Heart right ventricle (tissue), 16 donors: ENCODE data around the gene AZI2. TPM values are rescaled to one million over a fixed set of nuclear protein-coding genes. Genes with fewer than 3 reads are reported as not detected.
A peak's percentile ranks its signal among the peaks of the same experiment; 100 is the strongest.

Experiments
- ATAC-seq, 8 donors: fragments of 200-7000 bp; cut with Tn5 transposase; one replicate each; pipeline ENCODE4 v1.9.1; 2020; ENCODE audit warnings: mild to moderate bottlenecking in 8 of 8, moderate library complexity in 8 of 8, moderate number of reproducible peaks in 1 of 8
- DNase-seq, 2 donors: peaks; one replicate each; pipeline ENCODE4 v3.0.0-alpha.2; 2020
- H3K27ac ChIP-seq, 10 donors: fragments of 200-600 bp; sonication (generic) in 2 of 10; one replicate each; pipeline versions ENCODE4 v1.5.0 to v1.8.0; 2020 to 2022; ENCODE audit warnings: mild to moderate bottlenecking in 3 of 10
- H3K27me3 ChIP-seq, 7 donors: fragments of 200-600 bp; one replicate each; pipeline ENCODE4 v1.8.0; 2021 to 2022; ENCODE audit warnings: mild to moderate bottlenecking in 2 of 7
- H3K36me3 ChIP-seq, 9 donors: fragments of 200-600 bp; sonication (generic) in 1 of 9; one replicate each; pipeline versions ENCODE4 v1.5.0 to v1.8.0; 2020 to 2022; ENCODE audit warnings: mild to moderate bottlenecking in 2 of 9
- H3K4me1 ChIP-seq, 9 donors: fragments of 200-600 bp; sonication (generic) in 1 of 9; one replicate each; pipeline versions ENCODE4 v1.5.0 to v1.8.0; 2020 to 2022; ENCODE audit warnings: mild to moderate bottlenecking in 4 of 9
- H3K4me3 ChIP-seq, 10 donors: fragments of 200-600 bp; sonication (generic) in 2 of 10; one replicate each; pipeline versions ENCODE4 v1.5.0 to v1.8.0; 2020 to 2022; ENCODE audit warnings: mild to moderate bottlenecking in 7 of 10, moderate library complexity in 2 of 10
- H3K9me3 ChIP-seq, 11 donors: fragments of 200-600 bp in 10 of 11; sonication (generic) in 2 of 11; one replicate each; pipeline versions ENCODE4 v1.5.0 to v1.8.0; 2013 to 2022; ENCODE audit warnings: mild to moderate bottlenecking in 2 of 11, control low read depth in 1 of 11, moderate library complexity in 1 of 11
- WGBS, 2 donors: extraction: QIAGEN DNeasy Blood & Tissue Kit; methylation state at CpG; one replicate each; pipeline ENCODE4 v1.1.7; 2013; ENCODE audit warnings: inconsistent platforms in 1 of 2; 5-methylcytosine and 5-hydroxymethylcytosine counted together
- intact Hi-C, 10 donors: fragments of 100-400 bp; cut with DNase I; formaldehyde crosslinking; loops; one replicate each; pipeline versions ENCODE4 v1.11.1 to v1.14.2; 2022
- polyA plus RNA-seq, 2 donors: library from polyadenylated mRNA; stranded (reverse); fragments of 200-250 nt; gene quantifications; one replicate each; pipeline ENCODE4 v1.2.3, GENCODE V29; 2013
- total RNA-seq, 10 donors: library from RNA; stranded (reverse); fragmentation: NEBNext Ultra II Directional in 3 of 10; extraction: Animal tissue kit (Norgen Biotek cat#: 25700) in 3 of 10; gene quantifications; one replicate each; pipeline versions ENCODE4 v1.2.1 to v1.2.4, GENCODE V29; 2021 to 2023
- TF ChIP-seq, protein P1 (sequence below), 9 donors: fragments of 200-600 bp; sonication (generic) in 2 of 9; IDR thresholded peaks; one replicate each; pipeline versions ENCODE4 v1.5.0 to v1.8.0; 2021 to 2022; ENCODE audit warnings: antibody characterized with exemption in 9 of 9, mild to moderate bottlenecking in 5 of 9, moderate library complexity in 1 of 9
- donor health status: Arrhythmogenic right ventricular cardiomyopathy.
- donor health status: ischemic (EF 13 %, LVEDD 7.1; RV severe dilation, severe dysfunction).
- donor health status: healthy with polysubstance abuse.
- donor health status: DM: no; HTN: yes; CAD: no.
- donor health status: DM: no; HTN: no; CAD: no.
- donor health status: ischemic (EF 25% LVEDD 6.9; RV normal size, moderate dysfunction).
- donor health status: ischemic (EF 25% LVEDD 5.7; RV mildly dilated, moderate dysfunction).
- donor health status: healthy.
- donor health status: DM: yes; HTN: yes; CAD: no.
- donor health status: Ischemic cardiomyopathy.
- donor health status: ischemic (EF 35%, LVEDD 5.7; RV mildly dilated, moderate dysfunction).
- donor health status: nonischemic (EF 11% LVEDD 7.7; RV severe dilation, severe dysfunction).
- donor health status: DM: yes; HTN: yes; CAD: no.
- donor health status: PGD.
- donor health status: ischemic (EF 29% LVEDD 5.4; RV normal size, mild dysfunction).
- donor health status: nonischemic (EF 23%, LVEDD 6.1; RV moderate dilation, normal function).

The AZI2 gene
- total and polyA plus RNA-seq, 12 donors, result 19.6 to 42.8 (median 35.0) TPM

GRCh38 chr3:28376424-28376823 is 27.8 kb upstream of the AZI2 start:
- H3K4me1 ChIP-seq, result peaks cover 0 to 8% (median 0%) of the 10 kb centered on the region in 9 donors
- intact Hi-C loops, result no loop called here
- H3K27ac ChIP-seq, result peak overlapping the region in 1 of 10 donors; percentile 49
- peak in 4 of 8 donors; percentile 42 to 90 (median 68) for ATAC-seq
- no peak overlapping the region for H3K4me3 ChIP-seq
- no peaks in the 10 kb centered on the region for H3K27me3 ChIP-seq
- WGBS, 2 donors, result 74 to 81% methylated on average over 4 of the region's 4 CpGs
- peaks cover 0 to 8% (median 0%) of the 10 kb centered on the region in 11 donors for H3K9me3 ChIP-seq
- H3K36me3 ChIP-seq, result no peaks in the 10 kb centered on the region
- DNase-seq, result no peak
- TF ChIP-seq, protein P1, sequence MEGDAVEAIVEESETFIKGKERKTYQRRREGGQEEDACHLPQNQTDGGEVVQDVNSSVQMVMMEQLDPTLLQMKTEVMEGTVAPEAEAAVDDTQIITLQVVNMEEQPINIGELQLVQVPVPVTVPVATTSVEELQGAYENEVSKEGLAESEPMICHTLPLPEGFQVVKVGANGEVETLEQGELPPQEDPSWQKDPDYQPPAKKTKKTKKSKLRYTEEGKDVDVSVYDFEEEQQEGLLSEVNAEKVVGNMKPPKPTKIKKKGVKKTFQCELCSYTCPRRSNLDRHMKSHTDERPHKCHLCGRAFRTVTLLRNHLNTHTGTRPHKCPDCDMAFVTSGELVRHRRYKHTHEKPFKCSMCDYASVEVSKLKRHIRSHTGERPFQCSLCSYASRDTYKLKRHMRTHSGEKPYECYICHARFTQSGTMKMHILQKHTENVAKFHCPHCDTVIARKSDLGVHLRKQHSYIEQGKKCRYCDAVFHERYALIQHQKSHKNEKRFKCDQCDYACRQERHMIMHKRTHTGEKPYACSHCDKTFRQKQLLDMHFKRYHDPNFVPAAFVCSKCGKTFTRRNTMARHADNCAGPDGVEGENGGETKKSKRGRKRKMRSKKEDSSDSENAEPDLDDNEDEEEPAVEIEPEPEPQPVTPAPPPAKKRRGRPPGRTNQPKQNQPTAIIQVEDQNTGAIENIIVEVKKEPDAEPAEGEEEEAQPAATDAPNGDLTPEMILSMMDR (IDR thresholded peaks at IDR 0.05), result no peak

- 14% methylated on average over 13 of the region's 13 CpGs for WGBS, 2 donors
- ATAC-seq (peak in 6 of 8 donors; percentile 1 to 35 (median 20)), DNase-seq (no peak)
- H3K4me1 ChIP-seq, result peaks cover 9 to 56% (median 43%) of the 10 kb centered on the region in 9 donors
- intact Hi-C loops, result loop anchor here in 1 of 10 donors (5.0 kb wide), 1 partner anchor 107 kb away; the partner anchor contains the start of gene CMC1
- H3K36me3 ChIP-seq, result peaks cover 0 to 20% (median 10%) of the 10 kb centered on the region in 9 donors
- peak overlapping the region; percentile 65 to 90 (median 82) for H3K4me3 ChIP-seq
- TF ChIP-seq, protein P1 (IDR thresholded peaks at IDR 0.05), result peak in 2 of 9 donors; percentile 4 to 16
- H3K9me3 ChIP-seq, result peaks cover 0 to 34% (median 9%) of the 10 kb centered on the region in 11 donors
- no peaks in the 10 kb centered on the region for H3K27me3 ChIP-seq
- H3K27ac ChIP-seq, result peak overlapping the region; percentile 97 to 100 (median 98)
Measured at GRCh38 chr3:28349469-28350000, 911 bp upstream of the AZI2 start.

- intact Hi-C loops, result loop anchor here in 1 of 10 donors (5.0 kb wide), 1 partner anchor 106 kb away; the partner anchor contains the start of gene CMC1
- DNase-seq (no peak), ATAC-seq (peak in 4 of 8 donors; percentile 87 to 92 (median 89))
- no peaks in the 10 kb centered on the region for H3K27me3 ChIP-seq
- TF ChIP-seq, protein P1 (IDR thresholded peaks at IDR 0.05), result no peak
- H3K27ac ChIP-seq, result peak overlapping the region; percentile 97 to 100 (median 98)
- peak overlapping the region; percentile 65 to 90 (median 82) for H3K4me3 ChIP-seq
- H3K36me3 ChIP-seq, result peaks cover 0 to 12% (median 4%) of the 10 kb centered on the region in 9 donors
- H3K4me1 ChIP-seq, result peaks cover 9 to 69% (median 55%) of the 10 kb centered on the region in 9 donors
- H3K9me3 ChIP-seq, result peaks cover 0 to 24% (median 2%) of the 10 kb centered on the region in 11 donors
- WGBS, 2 donors, result 0 to 1% methylated on average over 16 of the region's 16 CpGs
Measured at GRCh38 chr3:28348265-28348628, 377 bp downstream of the AZI2 start.

- Histone ChIP-seq H3K9me3 (peaks cover 0 to 18% (median 0%) of the 10 kb centered on the region in 11 donors), H3K27me3 (no peaks in the 10 kb centered on the region), H3K4me1 (peaks cover 9 to 76% (median 61%) of the 10 kb centered on the region in 9 donors), H3K4me3 (peak overlapping the region; percentile 65 to 90 (median 82)), H3K36me3 (peaks cover 0 to 6% (median 0%) of the 10 kb centered on the region in 9 donors), H3K27ac (peak overlapping the region; percentile 97 to 100 (median 98))
- no peak for DNase-seq
- TF ChIP-seq, protein P1 (IDR thresholded peaks at IDR 0.05), result no peak
- no peak for ATAC-seq
- 25 to 27% methylated on average over 16 of the region's 16 CpGs for WGBS, 2 donors
- intact Hi-C loops, result loop anchor here in 1 of 10 donors (5.0 kb wide), 1 partner anchor 105 kb away; the partner anchor contains the start of gene CMC1
Measured at GRCh38 chr3:28347374-28348264, 1.0 kb downstream of the AZI2 start.
